Measurements from ENCODE around the gene PCTP.
A peak's percentile ranks its signal among the peaks of the same experiment; 100 is the strongest.

Gene PCTP

GRCh38 chr17:55750750-55751657 is at the start of gene PCTP:
TSS of gene PCTP (plus strand) at chr17:55751051. CDS start at chr17:55751104, 53 bp downstream.
- peak in 55 of 56 donors; percentile 21 to 92 (median 75) for DNase-seq

GRCh38 chr17:55702150-55702549 is 48.7 kb upstream of the PCTP start:
- DNase-seq = no peak

GRCh38 chr17:55704401-55704800 is 46.5 kb upstream of the PCTP start:
- no peak for DNase-seq

- DNase-seq = no peak
These were observed 45.0 kb upstream of the PCTP start for GRCh38 chr17:55705847-55706246.

GRCh38 chr17:55706808-55707773 is 43.8 kb upstream of the PCTP start:
- no peak for DNase-seq

- no peak for DNase-seq
These were observed 42.5 kb upstream of the PCTP start for GRCh38 chr17:55708175-55708974.

GRCh38 chr17:55709440-55709839 is 41.4 kb upstream of the PCTP start:
- DNase-seq = no peak

GRCh38 chr17:55709984-55710383 is 40.9 kb upstream of the PCTP start:
- DNase-seq = no peak

- no peak for DNase-seq
These were observed 40.4 kb upstream of the PCTP start for GRCh38 chr17:55710410-55710809.

- no peak for DNase-seq
These were observed 39.9 kb upstream of the PCTP start for GRCh38 chr17:55710829-55711496.

- DNase-seq = no peak
These were observed 33.4 kb upstream of the PCTP start for GRCh38 chr17:55717432-55717831.

- peak in 37 of 56 donors; percentile 4 to 86 (median 31) for DNase-seq
These were observed 32.7 kb upstream of the PCTP start for GRCh38 chr17:55717898-55718735.

- DNase-seq = no peak
These were observed 29.7 kb upstream of the PCTP start for GRCh38 chr17:55720919-55721836.

- DNase-seq = no peak
These were observed 28.7 kb upstream of the PCTP start for GRCh38 chr17:55722016-55722736.

GRCh38 chr17:55722742-55723487 is 27.9 kb upstream of the PCTP start, which contains the start of gene TMEM100:
TSS of gene TMEM100 (minus strand) at chr17:55722864. CDS start at chr17:55721070, 1,794 bp downstream.
- no peak for DNase-seq

- DNase-seq = no peak
These were observed 27.4 kb upstream of the PCTP start for GRCh38 chr17:55723488-55723848.

GRCh38 chr17:55726440-55726839 is 24.4 kb upstream of the PCTP start:
- peak in 5 of 56 donors; percentile 17 to 60 (median 24) for DNase-seq

Measured in nucleus accumbens (tissue), 56 donors.